Myocyte (in vitro differentiated cells): ENCODE results near the gene UPK1B. TPM values are rescaled to one million over a fixed set of nuclear protein-coding genes. Genes with fewer than 3 reads are reported as not detected.

Experiments
- DNase-seq: peaks from one replicate; pipeline ENCODE4 v3.0.0-alpha.2; 2012; ENCODE audit warnings: low read depth
- total RNA-seq: library from RNA; depleted of rRNA; stranded (reverse); fragments of >200 nt; gene quantifications from 2 replicates; pipeline ENCODE4 v1.2.3, GENCODE V29; 2014

UPK1B gene
- total RNA-seq, 1 donor from 2014 or later = not detected

DNA sequence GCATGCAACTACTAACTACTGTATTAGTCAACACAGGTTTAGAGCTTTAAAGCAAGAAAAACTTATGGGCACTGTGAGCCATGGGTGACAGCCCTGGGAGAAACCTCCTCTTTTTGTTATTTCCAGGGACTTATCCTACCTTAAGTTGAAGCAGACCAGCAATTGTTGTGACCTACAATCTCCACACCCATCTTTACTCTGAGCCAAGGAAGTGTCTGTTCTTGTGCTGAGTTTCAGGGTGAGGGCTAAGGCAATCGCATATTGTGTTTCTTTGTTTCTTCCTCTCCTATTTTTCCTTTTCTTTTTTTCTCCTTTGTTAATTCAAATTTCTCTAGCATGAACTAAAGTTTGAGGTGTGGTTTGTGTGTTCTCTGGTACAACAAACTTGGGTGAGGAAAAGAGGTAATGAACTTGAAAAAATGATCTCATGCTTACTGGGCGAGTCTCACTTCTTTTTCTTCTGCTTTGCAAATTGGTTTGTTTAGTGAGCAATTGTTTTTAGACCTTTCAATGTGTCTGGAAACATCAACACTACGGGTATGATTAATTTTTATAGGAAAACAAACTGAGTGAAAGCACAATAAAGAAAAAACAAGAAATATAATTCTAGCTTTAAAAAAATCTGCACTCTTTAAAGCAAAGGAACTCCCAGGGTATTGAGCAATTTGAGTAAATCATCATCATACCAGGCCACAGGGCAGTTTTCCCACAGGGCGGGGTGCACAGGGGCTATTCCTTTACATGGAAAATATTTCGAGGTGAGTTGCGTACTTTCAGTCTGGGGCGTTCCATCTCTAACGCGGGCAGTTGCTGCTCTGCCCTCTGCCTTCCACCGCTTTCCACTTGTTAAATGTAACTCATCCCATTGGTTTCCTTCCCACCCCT is 2.7 kb downstream of the UPK1B start:
- no peak for DNase-seq

DNA sequence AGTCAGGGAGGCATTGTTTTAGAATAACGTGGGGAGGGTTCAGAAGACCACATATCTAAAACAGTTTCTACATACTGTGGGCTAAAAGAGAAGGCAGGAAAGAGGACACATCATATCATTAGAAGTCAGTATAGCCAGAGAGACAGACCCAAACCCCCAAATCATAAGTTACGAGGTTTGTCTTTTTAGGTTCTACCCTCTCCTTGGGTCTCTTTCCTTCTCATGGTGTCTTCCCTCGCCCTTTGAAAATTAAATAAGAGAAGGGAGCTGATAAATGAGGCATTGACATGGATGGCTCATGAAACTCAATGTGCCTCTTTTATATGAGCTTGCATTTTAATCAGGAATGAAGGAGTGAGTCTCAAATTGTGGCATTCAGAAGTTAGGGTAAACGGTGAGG is 3.4 kb downstream of the UPK1B start:
- no peak for DNase-seq

DNA sequence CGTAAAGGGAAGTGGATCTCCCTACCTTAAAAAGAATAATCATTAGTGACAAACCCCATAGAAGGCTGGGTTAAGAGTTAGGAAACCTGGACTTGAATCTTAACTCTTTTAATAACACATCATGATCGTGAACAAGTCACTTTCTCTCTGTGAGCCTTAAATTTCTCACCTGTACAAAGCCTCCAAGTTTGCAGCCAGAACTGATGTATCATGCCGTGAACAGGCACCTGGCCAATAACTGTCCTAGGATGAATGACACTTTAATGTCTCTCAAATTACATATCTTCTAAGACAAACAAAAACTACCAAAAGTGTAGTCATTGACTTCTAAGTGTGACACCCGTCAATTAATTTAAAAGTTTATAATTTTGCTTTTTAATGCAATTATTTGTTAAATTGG is 3.9 kb downstream of the UPK1B start:
- no peak for DNase-seq

DNA sequence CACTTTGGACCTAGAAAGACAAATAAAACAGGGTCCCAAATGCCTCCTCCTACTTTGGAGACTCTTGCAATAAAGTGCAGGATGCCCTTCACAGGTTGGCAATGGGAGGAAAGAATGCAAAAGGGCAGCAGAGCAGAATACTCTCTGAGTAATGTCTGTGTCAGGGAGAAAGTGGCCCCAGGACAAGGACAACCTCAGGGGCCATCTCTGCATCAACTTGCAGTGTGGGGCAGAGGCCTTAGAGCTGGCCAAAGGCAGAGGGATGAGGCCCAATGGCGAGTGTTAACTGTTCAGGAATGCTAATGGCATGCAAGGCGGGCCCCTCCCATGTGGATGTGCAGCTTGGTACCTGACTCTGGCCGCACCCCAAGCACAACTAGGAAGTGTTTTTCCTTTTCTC is 8.4 kb downstream of the UPK1B start:
- no peak for DNase-seq

- no peak for DNase-seq
Measured at GRCh38 chr3:119184111-119184510, 10.7 kb downstream of the UPK1B start.

DNA sequence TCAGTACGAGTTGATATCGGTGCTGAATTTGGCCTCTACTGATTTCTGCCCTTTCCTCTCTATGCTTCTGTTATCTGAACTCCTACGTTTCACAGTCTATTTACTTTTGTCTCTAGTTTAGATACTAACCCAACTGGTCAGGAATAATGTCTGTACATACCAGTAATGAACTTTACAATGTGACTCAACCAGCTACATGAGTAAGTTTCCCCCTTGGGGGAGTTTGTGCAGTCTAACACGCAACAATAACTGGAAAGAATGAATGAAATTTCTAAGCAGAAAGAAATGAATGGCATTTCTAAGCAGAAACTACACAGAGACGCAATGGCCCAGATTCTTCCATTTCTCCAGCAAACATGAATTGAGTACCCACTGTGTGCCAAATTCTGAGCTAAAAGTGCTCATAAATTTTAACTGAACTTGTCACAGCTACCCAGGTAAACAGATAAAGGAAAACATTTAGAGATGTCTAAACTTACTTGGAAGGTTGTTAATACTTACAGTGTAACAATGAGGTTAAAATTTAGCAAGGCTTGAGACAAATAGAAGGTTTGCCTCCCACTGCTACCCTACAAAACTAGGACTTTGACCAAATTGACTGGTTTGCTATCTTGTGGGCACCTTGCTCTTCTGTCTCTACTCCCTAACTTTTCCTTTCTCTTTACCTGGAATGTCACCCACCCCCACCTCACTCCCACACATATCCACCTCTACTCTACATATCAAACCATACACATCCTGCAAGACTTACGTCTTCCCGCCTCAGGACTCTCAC is 11.6 kb downstream of the UPK1B start:
- no peak for DNase-seq

GRCh38 chr3:119187266-119187665 is 13.9 kb downstream of the UPK1B start:
- DNase-seq = no peak

GRCh38 chr3:119191800-119192199 is 18.4 kb downstream of the UPK1B start:
- DNase-seq = no peak

DNA sequence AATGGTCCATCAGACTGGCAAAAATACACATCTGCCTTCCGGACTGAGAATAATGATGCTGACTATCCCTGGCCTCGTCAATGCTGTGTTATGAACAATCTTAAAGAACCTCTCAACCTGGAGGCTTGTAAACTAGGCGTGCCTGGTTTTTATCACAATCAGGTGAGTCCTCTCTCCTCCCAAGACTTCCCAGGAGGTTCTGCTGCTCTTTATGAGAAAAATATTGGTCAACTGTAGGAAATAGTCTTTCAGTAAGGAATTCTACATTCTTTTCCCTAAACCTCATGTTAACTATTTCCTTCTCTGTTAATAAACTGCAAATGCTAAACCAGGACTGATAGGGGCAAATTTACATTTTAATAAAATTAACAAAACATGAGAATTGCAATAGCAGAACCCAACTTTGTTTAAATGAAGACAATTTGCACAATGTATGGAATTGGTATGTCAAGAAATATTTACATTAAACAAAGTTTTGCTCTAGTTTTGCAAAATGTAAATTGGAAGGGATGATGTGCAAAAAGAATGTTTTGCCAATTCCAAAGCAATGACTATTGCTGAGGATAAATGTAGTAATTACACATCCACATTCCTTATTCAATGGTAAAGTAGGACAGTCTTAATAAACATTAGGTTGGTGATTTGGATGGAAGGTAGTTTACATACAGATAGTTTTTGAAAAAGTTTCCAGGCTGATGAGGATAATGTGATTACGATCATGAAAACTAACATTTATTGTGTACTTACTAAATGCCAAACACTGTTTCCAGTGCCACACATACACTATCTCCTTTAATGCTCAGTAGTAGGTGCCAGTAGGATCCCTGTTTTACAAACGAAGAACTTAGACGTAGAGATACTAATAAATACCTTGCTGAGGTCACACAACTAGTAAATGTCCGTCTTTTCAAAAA is 21.1 kb downstream of the UPK1B start:
- no peak for DNase-seq

DNA sequence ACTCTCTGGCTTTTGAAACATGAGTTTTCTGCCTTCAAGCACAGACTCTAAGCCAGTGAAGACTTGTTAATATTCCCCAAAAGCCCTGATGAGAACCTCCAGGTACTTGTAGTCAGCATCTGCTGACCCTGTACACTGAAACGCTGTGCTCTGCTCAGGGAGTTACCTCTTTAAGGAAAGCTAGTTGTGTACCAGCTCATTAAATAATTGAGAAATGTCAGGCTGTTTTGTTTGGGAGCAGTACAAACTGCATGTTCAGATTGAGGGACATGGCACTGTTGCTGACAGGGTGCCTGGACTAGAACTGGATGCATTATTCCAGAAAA is 21.7 kb downstream of the UPK1B start:
- no peak for DNase-seq

- DNase-seq = no peak
Measured at GRCh38 chr3:119195911-119196310, 22.5 kb downstream of the UPK1B start.

- no peak for DNase-seq
Measured at GRCh38 chr3:119205209-119205608, 31.8 kb downstream of the UPK1B start.

DNA sequence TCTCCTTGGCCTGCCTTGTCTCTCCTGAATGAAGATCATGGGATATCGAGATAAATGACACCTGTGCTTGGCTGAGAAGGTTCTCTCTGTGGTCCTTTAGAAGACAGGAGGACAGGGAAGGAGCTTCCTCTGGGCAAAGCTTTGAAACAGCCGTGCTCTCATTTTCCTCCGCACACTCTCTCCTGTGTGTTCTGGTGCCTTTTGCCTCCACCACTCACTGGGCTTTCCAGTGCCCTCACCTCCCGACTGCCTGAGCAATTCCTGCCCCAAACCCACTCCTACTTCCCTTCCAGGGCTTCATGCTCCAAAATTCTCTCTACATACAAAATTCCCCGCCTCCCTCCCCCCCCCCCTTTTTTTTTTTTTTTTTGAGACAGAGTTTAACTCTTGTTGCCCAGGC is 32.3 kb downstream of the UPK1B start:
- DNase-seq = no peak

DNA sequence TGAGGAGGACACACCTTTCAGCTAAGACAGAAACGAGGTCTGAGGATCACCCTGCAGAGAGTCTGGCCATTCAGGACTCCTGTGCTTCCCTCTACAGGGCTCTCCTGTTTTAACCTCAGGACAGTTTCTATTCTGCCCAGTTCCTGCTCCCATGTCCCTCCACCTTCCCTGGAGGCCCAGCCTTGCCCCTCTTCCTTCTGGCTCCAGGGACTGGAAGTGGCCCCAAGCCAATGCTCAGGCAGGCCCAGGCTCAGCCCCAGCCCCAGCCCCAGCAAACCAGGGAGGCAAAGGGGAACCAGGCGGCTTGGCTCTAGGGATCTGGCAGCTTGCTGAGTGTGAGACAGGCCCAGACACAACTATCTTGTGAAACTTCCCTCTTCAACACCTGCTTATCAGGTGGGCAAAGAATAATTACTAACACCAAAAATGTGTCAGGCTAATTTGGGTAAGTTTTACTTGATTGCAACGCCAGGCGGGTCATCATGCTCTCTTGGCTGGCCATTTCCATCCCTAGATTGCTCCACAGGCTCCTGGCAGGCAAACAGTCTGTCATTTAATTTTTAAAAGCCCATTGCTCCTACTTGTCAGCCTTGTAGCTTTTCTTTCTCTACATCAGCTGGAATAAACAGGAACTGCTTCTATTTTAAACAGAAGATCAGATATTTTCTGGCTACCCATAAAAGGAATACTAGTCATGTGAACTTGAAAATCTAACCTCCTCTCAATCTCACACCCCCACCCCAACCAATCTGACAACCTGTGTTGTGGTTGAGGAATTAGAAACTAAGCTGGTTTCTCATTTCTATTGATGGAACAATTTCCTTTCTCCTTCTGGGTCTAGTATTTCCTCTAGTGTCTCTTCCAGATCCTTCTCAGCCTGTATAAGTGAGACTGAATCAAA is 33.5 kb downstream of the UPK1B start:
- no peak for DNase-seq

DNA sequence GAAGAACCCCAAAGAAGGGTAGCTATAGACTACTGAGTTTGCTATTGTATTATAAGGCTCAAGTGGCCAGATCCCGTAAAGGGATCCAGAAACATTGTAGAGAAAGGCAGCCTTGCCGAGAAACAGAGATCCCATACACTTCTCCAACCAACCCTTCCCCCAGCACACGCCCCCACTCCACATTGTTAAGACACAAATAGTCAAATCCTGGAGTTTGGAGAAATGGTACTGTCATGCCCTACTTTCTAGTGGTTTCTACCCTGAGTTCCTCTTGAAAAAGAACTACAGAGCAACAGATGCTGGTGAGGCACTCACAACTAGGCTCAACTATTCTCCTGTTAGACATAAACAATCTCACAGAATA is 34.1 kb downstream of the UPK1B start:
- DNase-seq = no peak

DNA sequence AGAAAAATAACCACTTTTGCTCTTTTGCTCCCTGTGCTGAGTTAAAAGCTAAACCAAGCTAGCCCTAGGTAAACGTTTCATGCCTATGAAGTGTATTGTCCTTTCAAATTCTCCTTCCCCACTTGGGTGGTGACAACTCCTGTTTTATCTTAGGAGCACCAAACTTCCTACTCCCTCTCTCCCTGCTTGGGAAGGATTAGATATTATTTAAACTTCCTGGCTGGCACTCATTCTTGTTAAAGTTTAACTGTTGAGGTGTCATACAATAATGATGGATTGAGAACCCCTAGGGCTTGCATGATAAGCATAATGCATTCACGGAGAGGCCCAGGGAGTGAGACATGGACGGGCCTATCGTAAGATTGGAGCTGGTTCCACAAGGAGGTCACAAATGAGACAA is 37.8 kb downstream of the UPK1B start:
- DNase-seq = no peak

DNA sequence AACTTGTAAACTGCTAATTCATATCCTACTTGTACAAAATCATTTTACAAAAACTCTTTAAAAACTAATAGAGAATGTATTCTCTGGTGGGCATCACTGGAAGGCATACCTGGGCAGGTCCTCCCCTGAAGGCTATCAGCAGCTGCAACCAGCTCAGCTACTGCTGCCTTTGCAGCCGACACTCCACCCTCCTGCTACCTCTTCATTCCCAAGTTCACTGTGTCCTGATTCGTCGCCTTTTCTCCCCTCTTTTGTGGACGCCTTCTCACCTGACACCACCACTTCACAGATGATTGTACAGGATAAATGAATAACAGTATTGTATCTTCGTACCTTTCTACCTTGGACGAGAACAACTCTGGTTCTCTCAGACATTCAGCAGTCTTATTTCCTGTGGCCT is 38.4 kb downstream of the UPK1B start:
- DNase-seq = no peak

DNA sequence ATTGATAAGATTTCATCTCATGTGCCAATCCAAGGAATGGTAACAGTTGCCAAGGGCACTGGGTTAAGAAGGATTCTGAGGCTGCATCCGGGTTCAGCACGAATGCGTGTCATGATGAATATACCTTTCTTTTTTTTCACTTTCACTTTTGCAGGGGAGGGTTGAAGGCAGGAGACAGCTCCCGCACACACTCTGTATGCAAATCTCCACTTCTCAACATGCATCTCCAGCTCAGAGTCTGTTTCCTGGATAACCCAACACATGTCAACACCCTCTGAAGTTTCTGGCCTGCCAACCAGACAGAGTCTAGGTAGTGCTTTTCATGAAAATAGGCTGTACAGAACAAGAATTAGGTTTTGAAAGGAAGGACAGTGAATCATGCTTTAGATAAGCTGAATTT is 45.7 kb downstream of the UPK1B start:
- no peak for DNase-seq

DNA sequence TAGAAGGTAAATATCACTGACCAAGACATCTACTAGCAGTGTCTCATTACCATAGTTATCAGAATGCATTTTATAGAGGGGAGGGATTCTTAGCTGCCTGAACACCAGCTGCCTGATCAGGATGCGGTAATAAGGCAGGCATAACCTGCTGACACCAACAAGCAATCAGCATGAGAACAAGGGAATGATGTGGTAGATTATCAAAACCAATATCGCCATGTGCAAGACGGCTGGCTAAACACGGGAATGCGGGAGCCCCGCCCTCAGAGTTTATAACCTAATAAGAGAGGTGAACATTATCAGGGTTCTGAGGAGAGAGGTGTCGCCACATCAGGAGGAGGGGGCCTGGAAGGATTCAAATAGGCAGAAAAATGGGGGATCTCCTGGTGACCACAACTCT is 46.8 kb downstream of the UPK1B start:
- DNase-seq = no peak

GRCh38 chr3:119220970-119221667 is 47.7 kb downstream of the UPK1B start:
- DNase-seq = no peak
